OCI-LY1 (cell line): Measurements from ENCODE around the gene ROBO1.

Experiments used
- EZH2 ChIP-seq: fragments of 200-600 bp; sonication (generic), shearing (Covaris generic); IDR thresholded peaks from 2 replicates; pipeline ENCODE4 v1.8.0; 2017; ENCODE audit warnings: borderline replicate concordance, mixed run types, mild to moderate bottlenecking, antibody characterized with exemption, low read length, moderate library complexity, mixed read lengths
- TF ChIP-seq, protein P1 (sequence below): fragments of 200-600 bp; sonication (generic), shearing (Covaris generic); IDR thresholded peaks from 2 replicates; pipeline ENCODE4 v1.5.1; 2017; ENCODE audit warnings: mild to moderate bottlenecking, antibody characterized with exemption, low read length, moderate library complexity, mixed read lengths

DNA sequence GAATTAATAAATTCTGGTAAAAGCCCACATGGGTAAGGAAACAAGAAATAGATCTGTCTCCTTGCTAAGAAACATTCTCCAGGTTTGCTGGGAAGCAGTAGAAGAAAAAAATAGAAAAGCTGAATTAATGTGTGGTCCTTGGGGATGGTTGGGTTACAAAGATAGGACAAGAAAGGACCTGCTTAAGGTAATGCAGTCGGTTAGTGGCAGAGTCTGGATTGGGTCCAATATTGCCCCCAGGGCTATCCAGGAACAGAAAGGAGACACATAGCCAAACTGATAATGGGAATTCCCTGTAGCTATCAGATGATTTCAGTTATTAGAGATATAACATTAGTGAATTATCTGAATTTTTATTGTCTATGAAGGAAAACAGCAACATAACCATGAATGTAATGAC, 584.3 kb downstream of the ROBO1 start:
- TF ChIP-seq, protein P1, sequence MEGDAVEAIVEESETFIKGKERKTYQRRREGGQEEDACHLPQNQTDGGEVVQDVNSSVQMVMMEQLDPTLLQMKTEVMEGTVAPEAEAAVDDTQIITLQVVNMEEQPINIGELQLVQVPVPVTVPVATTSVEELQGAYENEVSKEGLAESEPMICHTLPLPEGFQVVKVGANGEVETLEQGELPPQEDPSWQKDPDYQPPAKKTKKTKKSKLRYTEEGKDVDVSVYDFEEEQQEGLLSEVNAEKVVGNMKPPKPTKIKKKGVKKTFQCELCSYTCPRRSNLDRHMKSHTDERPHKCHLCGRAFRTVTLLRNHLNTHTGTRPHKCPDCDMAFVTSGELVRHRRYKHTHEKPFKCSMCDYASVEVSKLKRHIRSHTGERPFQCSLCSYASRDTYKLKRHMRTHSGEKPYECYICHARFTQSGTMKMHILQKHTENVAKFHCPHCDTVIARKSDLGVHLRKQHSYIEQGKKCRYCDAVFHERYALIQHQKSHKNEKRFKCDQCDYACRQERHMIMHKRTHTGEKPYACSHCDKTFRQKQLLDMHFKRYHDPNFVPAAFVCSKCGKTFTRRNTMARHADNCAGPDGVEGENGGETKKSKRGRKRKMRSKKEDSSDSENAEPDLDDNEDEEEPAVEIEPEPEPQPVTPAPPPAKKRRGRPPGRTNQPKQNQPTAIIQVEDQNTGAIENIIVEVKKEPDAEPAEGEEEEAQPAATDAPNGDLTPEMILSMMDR, result no peak
- TF ChIP-seq EZH2, result no peak
